ENCODE results near the gene ZNHIT6. TPM values are rescaled to one million over a fixed set of nuclear protein-coding genes. Genes with fewer than 3 reads are reported as not detected.

The ZNHIT6 gene, protein sequence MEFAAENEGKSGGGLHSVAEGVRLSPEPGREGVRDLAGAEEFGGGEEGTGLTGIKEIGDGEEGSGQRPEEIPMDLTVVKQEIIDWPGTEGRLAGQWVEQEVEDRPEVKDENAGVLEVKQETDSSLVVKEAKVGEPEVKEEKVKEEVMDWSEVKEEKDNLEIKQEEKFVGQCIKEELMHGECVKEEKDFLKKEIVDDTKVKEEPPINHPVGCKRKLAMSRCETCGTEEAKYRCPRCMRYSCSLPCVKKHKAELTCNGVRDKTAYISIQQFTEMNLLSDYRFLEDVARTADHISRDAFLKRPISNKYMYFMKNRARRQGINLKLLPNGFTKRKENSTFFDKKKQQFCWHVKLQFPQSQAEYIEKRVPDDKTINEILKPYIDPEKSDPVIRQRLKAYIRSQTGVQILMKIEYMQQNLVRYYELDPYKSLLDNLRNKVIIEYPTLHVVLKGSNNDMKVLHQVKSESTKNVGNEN
- 10 to 100 TPM; 11.0 to 13.8 (median 12.5) TPM for total RNA-seq

GRCh38 chr1:85707990-85708828 is at the start of gene ZNHIT6:
ZNHIT6 (minus strand) TSS chr1:85708433; CDS start chr1:85708284, 149 bp downstream.
- H3K36me3 ChIP-seq, result peaks cover 19% of the 10 kb centered on the region
- peak within 1 kb of the TSS; percentile 82 for H3K4me3 ChIP-seq
- WGBS, result under 1% methylated on average over 35 of the region's 35 CpGs
- DNase-seq (ENCODE audit: low spot score in 2 of 2), result peak; percentile 93 to 95
- no peaks in the 10 kb centered on the region for H3K9me3 ChIP-seq
- peaks cover 25% of the 10 kb centered on the region for H3K4me1 ChIP-seq
- no peaks in the 10 kb centered on the region for H3K27me3 ChIP-seq
- TF ChIP-seq POLR2AphosphoS5 (IDR thresholded peaks at IDR 0.05) (peak in 2 of 3 donors; percentile 70 to 87), POLR2A (IDR thresholded peaks at IDR 0.05) (no peak), EP300 (IDR thresholded peaks at IDR 0.05) (no peak)
- TF ChIP-seq, protein P1, sequence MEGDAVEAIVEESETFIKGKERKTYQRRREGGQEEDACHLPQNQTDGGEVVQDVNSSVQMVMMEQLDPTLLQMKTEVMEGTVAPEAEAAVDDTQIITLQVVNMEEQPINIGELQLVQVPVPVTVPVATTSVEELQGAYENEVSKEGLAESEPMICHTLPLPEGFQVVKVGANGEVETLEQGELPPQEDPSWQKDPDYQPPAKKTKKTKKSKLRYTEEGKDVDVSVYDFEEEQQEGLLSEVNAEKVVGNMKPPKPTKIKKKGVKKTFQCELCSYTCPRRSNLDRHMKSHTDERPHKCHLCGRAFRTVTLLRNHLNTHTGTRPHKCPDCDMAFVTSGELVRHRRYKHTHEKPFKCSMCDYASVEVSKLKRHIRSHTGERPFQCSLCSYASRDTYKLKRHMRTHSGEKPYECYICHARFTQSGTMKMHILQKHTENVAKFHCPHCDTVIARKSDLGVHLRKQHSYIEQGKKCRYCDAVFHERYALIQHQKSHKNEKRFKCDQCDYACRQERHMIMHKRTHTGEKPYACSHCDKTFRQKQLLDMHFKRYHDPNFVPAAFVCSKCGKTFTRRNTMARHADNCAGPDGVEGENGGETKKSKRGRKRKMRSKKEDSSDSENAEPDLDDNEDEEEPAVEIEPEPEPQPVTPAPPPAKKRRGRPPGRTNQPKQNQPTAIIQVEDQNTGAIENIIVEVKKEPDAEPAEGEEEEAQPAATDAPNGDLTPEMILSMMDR (IDR thresholded peaks at IDR 0.05), result peak; percentile 35 to 59
- peak within 1 kb of the TSS; percentile 80 for H3K27ac ChIP-seq

GRCh38 chr1:85756864-85757263 is 48.6 kb upstream of the ZNHIT6 start:
- DNase-seq (ENCODE audit: low spot score in 2 of 2), result no peak
- no peaks in the 10 kb centered on the region for H3K4me1 ChIP-seq
- H3K27me3 ChIP-seq, result no peaks in the 10 kb centered on the region
- H3K9me3 ChIP-seq, result no peaks in the 10 kb centered on the region
- TF ChIP-seq POLR2AphosphoS5 (IDR thresholded peaks at IDR 0.05) (no peak), POLR2A (IDR thresholded peaks at IDR 0.05) (no peak), EP300 (IDR thresholded peaks at IDR 0.05) (no peak)
- TF ChIP-seq, protein P1 (IDR thresholded peaks at IDR 0.05), result no peak
- H3K27ac ChIP-seq, result no peak overlapping the region
- WGBS, result 89% methylated on average over 5 of the region's 5 CpGs
- H3K4me3 ChIP-seq, result no peak overlapping the region
- H3K36me3 ChIP-seq, result no peaks in the 10 kb centered on the region

- H3K4me1 ChIP-seq, result no peaks in the 10 kb centered on the region
- 83% methylated on average over 1 of the region's 1 CpG for WGBS
- no peaks in the 10 kb centered on the region for H3K9me3 ChIP-seq
- H3K4me3 ChIP-seq, result no peak overlapping the region
- TF ChIP-seq, protein P1 (IDR thresholded peaks at IDR 0.05), result no peak
- TF ChIP-seq POLR2AphosphoS5 (IDR thresholded peaks at IDR 0.05), result no peak
- TF ChIP-seq POLR2A (IDR thresholded peaks at IDR 0.05), result no peak
- no peak for DNase-seq (ENCODE audit: low spot score in 2 of 2)
- H3K27ac ChIP-seq, result no peak overlapping the region
- H3K36me3 ChIP-seq, result no peaks in the 10 kb centered on the region
- H3K27me3 ChIP-seq, result no peaks in the 10 kb centered on the region
These were observed 39.9 kb upstream of the ZNHIT6 start for GRCh38 chr1:85748120-85748519.

DNA sequence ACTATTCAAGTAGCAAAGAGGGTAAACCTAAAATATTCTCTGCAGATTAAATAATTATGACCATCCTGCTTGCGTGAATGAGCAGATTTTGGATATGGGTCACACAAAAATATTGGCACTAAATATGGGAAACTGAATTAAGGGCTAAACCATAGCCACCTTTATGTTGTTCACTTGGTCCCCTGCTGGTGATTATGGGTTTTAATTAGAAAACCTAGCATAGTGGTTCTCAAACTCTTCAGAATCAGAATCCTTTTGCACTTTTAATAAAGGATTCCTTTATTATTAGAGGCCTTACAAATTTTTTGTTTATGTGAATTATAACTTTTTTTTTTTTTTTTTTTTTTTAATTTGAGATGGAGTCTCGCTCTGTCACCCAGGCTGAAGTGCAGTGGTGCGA is 38.5 kb upstream of the ZNHIT6 start:
- no peak for TF ChIP-seq POLR2A (IDR thresholded peaks at IDR 0.05)
- TF ChIP-seq, protein P1 (IDR thresholded peaks at IDR 0.05), result no peak
- no peak for TF ChIP-seq POLR2AphosphoS5 (IDR thresholded peaks at IDR 0.05)
- no peak for TF ChIP-seq EP300 (IDR thresholded peaks at IDR 0.05)
- Histone ChIP-seq H3K27me3 (no peaks in the 10 kb centered on the region), H3K27ac (no peak overlapping the region), H3K4me3 (no peak overlapping the region), H3K36me3 (no peaks in the 10 kb centered on the region), H3K4me1 (no peaks in the 10 kb centered on the region), H3K9me3 (no peaks in the 10 kb centered on the region)
- DNase-seq (ENCODE audit: low spot score in 2 of 2), result no peak
- 99% methylated on average over 3 of the region's 3 CpGs for WGBS

DNA sequence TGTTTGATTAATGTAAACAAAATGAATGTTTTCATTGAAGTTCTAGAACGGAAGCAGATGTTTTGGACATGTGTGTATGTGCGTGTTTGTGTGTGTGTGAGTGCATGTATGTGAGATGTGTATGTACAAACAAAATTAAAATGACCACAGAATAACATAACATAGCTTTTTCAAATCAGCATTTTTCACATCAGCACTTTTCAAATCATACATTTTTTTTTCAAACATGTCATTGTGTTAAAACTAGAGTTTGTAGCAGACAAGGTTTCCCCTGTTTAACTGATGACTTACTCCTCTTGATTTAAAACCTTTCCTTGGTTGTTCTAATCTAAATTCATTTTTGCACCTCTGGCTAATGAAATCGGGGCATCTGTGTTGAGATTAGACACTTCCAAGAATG is 35.6 kb upstream of the ZNHIT6 start:
- H3K36me3 ChIP-seq, result no peaks in the 10 kb centered on the region
- H3K4me3 ChIP-seq, result no peak overlapping the region
- no peak overlapping the region for H3K27ac ChIP-seq
- no peak for DNase-seq (ENCODE audit: low spot score in 2 of 2)
- no peaks in the 10 kb centered on the region for H3K27me3 ChIP-seq
- 86% methylated on average over 3 of the region's 3 CpGs for WGBS
- H3K9me3 ChIP-seq, result no peaks in the 10 kb centered on the region
- no peaks in the 10 kb centered on the region for H3K4me1 ChIP-seq
- TF ChIP-seq EP300 (IDR thresholded peaks at IDR 0.05) (no peak), POLR2AphosphoS5 (IDR thresholded peaks at IDR 0.05) (no peak), POLR2A (IDR thresholded peaks at IDR 0.05) (no peak)
- TF ChIP-seq, protein P1 (IDR thresholded peaks at IDR 0.05), result no peak

Data from suprapubic skin (tissue), 4 donors.